ENCODE measurements around the gene PLXNA4.

Gene PLXNA4

GRCh38 chr7:132158166-132158565, 418.1 kb downstream of the PLXNA4 start:
- TF ChIP-seq, protein P1, sequence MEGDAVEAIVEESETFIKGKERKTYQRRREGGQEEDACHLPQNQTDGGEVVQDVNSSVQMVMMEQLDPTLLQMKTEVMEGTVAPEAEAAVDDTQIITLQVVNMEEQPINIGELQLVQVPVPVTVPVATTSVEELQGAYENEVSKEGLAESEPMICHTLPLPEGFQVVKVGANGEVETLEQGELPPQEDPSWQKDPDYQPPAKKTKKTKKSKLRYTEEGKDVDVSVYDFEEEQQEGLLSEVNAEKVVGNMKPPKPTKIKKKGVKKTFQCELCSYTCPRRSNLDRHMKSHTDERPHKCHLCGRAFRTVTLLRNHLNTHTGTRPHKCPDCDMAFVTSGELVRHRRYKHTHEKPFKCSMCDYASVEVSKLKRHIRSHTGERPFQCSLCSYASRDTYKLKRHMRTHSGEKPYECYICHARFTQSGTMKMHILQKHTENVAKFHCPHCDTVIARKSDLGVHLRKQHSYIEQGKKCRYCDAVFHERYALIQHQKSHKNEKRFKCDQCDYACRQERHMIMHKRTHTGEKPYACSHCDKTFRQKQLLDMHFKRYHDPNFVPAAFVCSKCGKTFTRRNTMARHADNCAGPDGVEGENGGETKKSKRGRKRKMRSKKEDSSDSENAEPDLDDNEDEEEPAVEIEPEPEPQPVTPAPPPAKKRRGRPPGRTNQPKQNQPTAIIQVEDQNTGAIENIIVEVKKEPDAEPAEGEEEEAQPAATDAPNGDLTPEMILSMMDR (IDR thresholded peaks at IDR 0.05; ENCODE audit: control extremely low read depth, extremely low read depth, low read depth, missing control alignments), result no peak
- ChIA-PET CTCF (interaction anchor here (1.7 kb wide), 1 partner anchor 422 kb away, joined by 4 read pairs; no protein-coding TSS in a partner anchor), POLR2A (no interaction called here)
- no peak for DNase-seq (ENCODE audit: extremely low spot score)

DNA sequence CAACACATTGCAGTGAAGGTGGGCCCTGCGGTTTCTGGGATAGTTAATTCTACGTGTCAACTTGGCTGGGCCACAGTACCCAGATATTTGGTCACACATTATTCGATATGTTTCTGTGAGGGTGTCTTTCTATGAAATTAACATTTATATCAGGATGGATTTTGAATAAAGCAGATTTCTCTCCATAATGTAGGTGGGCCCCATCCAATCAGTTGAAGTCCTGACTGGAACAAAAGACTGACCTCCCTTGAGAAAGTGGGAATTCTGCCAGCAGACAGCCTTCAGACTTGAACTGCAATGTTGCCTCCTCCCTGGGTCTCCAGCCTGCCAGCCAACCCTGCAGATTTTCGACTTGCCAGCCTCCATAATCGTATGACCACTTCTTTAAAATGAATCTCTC, 420.6 kb downstream of the PLXNA4 start:
- TF ChIP-seq, protein P1 (IDR thresholded peaks at IDR 0.05; ENCODE audit: control extremely low read depth, extremely low read depth, low read depth, missing control alignments), result no peak
- CTCF ChIA-PET, result no interaction called here

DNA sequence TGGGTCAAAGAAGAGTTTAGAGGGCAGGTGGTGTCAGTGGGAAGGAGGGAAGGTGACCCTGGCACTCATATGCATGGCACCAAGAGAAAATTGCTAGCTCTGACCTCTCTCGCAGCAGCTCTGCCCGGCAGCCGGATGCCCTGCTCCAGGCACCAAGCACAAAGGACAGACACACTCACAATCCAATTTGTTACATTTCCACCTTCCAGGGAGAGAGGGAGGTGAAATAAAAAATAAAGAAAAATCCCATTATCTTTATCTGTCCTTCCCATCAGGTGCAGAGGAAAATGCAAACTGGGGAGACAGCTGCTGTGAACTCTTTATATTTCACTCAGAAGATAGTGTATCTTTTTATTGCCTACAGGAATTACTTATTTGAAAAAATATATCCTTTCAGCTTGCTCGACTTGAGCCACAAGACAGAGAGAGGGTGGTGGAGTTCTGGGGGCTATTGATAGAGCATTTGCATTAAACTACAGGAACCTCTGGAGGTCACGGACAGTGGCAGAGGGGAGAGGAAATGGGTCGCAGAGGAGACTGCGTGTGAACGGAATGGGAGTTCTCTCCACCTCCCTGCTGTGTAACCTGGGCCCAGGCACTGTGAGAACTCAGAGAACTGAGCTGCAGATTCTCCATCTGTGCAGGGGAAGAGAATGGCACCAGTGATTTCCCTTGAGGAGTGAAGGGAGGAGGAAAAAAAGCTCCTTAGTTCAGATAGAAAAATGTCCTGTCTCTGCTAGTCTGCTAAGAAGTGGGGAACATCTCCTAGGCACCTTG, 421.4 kb downstream of the PLXNA4 start:
- ChIA-PET POLR2A (no interaction called here), CTCF (no interaction called here)
- TF ChIP-seq, protein P1 (IDR thresholded peaks at IDR 0.05; ENCODE audit: control extremely low read depth, extremely low read depth, low read depth, missing control alignments), result no peak
- DNase-seq (ENCODE audit: extremely low spot score), result no peak

More for the DNA sequence above, 420.6 kb downstream of the PLXNA4 start:
- DNase-seq (ENCODE audit: extremely low spot score), result no peak
- POLR2A ChIA-PET, result no interaction called here

DNA sequence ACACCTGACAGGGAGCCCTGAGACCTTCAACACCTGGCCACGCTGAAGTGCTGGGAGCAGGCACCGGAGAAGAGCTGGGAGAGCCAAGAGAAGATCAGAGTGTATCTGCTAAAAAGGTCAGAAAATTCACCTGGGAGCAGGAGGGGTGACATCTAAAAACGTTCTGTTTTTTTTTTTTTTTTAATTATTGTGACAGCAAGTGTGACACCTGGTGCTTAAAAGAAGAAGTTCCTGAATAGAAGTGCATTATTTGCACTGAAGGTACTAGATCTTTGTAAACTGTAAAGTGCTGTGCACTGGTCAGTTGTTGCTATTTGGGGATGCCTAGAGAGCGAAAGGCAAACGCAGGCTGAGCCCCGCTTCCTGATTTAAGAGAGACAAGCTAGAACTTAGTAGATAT, 422.0 kb downstream of the PLXNA4 start:
- CTCF ChIA-PET, result no interaction called here

GRCh38 chr7:132152131-132152889, 424.0 kb downstream of the PLXNA4 start:
- no peak for DNase-seq (ENCODE audit: extremely low spot score)
- CTCF ChIA-PET, result interaction anchor here (1.2 kb wide), 1 partner anchor 13 kb away, joined by 3 read pairs; no protein-coding TSS in a partner anchor
- POLR2A ChIA-PET, result no interaction called here
- TF ChIP-seq, protein P1 (IDR thresholded peaks at IDR 0.05; ENCODE audit: control extremely low read depth, extremely low read depth, low read depth, missing control alignments), result no peak

More for the DNA sequence above, 422.0 kb downstream of the PLXNA4 start:
- POLR2A ChIA-PET, result no interaction called here
- no peak for DNase-seq (ENCODE audit: extremely low spot score)
- TF ChIP-seq, protein P1 (IDR thresholded peaks at IDR 0.05; ENCODE audit: control extremely low read depth, extremely low read depth, low read depth, missing control alignments), result no peak

DNA sequence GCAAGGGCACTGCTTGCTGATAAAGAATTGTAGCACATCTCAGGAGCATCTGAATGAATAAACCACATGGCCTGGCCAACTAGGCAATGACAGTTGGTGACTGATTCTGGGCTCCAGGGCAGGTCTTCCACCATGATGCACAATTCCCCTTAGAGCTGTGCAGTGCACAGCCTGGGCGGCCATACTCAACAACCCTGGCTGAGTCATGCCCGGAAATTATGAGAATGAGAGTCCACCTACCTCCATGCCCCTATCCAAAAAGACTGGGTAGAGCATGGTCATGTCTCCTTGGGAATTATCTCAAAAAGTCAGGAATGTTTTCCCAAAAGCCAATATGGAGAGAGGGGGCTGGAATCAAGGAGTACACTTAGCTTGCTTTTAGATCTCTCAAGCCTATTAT, 425.6 kb downstream of the PLXNA4 start:
- ChIA-PET POLR2A (no interaction called here), CTCF (no interaction called here)
- TF ChIP-seq, protein P1 (IDR thresholded peaks at IDR 0.05; ENCODE audit: control extremely low read depth, extremely low read depth, low read depth, missing control alignments), result no peak
- DNase-seq (ENCODE audit: extremely low spot score), result no peak
